Astrocyte (in vitro differentiated cells and primary cell): ENCODE data around the gene TRPM3. TPM values are rescaled to one million over a fixed set of nuclear protein-coding genes. Genes with fewer than 3 reads are reported as not detected.

Source experiments
- DNase-seq: peaks from one replicate; pipeline ENCODE4 v3.0.0-alpha.2; 2010; ENCODE audit warnings: low read depth
- FAIRE-seq: peaks from 2 replicates; lab custom pipeline; 2011; peaks lifted over from hg19 to GRCh38; lab: Jason Lieb, UNC
- H2AFZ ChIP-seq: 2 replicates; pipeline ENCODE4 v1.6.0; 2012; ENCODE audit warnings: low read depth, low read length, inconsistent platforms
- H3K27ac ChIP-seq: 2 replicates; pipeline ENCODE4 v1.5.1; 2011; ENCODE audit warnings: low read depth, low read length, inconsistent platforms
- H3K27me3 ChIP-seq: 2 replicates; pipeline ENCODE4 v1.6.0; 2011; ENCODE audit warnings: low read length, inconsistent platforms; ENCODE audit not compliant: insufficient read depth
- H3K36me3 ChIP-seq: 2 replicates; pipeline ENCODE4 v1.5.1; 2011; ENCODE audit warnings: low read length, inconsistent platforms; ENCODE audit not compliant: insufficient read depth
- H3K4me1 ChIP-seq: 2 replicates; pipeline ENCODE4 v1.5.1; 2011; ENCODE audit warnings: low read length, inconsistent platforms; ENCODE audit not compliant: insufficient read depth
- H3K4me2 ChIP-seq: 2 replicates; pipeline ENCODE4 v1.6.0; 2012; ENCODE audit warnings: low read length, inconsistent platforms
- H3K4me3 ChIP-seq: 2 replicates; pipeline ENCODE4 v1.5.1; 2011; ENCODE audit warnings: low read depth, mild to moderate bottlenecking, low read length, inconsistent platforms; ENCODE audit not compliant: insufficient read depth
- H3K79me2 ChIP-seq: 2 replicates; pipeline ENCODE4 v1.6.0; 2012; ENCODE audit warnings: mild to moderate bottlenecking, low read length, inconsistent platforms; ENCODE audit not compliant: insufficient read depth
- H3K9ac ChIP-seq: 2 replicates; pipeline ENCODE4 v1.6.0; 2012; ENCODE audit warnings: mild to moderate bottlenecking, low read length, inconsistent platforms
- H3K9me3 ChIP-seq: 2 replicates; pipeline ENCODE4 v1.5.1; 2012; ENCODE audit warnings: low read depth, mild to moderate bottlenecking, low read length, inconsistent platforms; ENCODE audit not compliant: insufficient read depth
- H4K20me1 ChIP-seq: 2 replicates; pipeline ENCODE4 v1.6.0; 2012; ENCODE audit warnings: low read length, inconsistent platforms; ENCODE audit not compliant: insufficient read depth
- H3K27ac Mint-ChIP-seq: one replicate; pipeline ENCODE4 v1.8.0; 2021; ENCODE audit warnings: mild to moderate bottlenecking, mixed read lengths; ENCODE audit not compliant: unreplicated experiment
- H3K27me3 Mint-ChIP-seq: one replicate; pipeline ENCODE4 v1.8.0; 2021; ENCODE audit warnings: low read depth, mixed read lengths; ENCODE audit not compliant: unreplicated experiment
- H3K36me3 Mint-ChIP-seq: one replicate; pipeline ENCODE4 v1.8.0; 2021; ENCODE audit warnings: low read depth, mixed read lengths; ENCODE audit not compliant: unreplicated experiment
- H3K4me1 Mint-ChIP-seq: one replicate; pipeline ENCODE4 v1.8.0; 2021; ENCODE audit warnings: low read depth, mixed read lengths; ENCODE audit not compliant: unreplicated experiment
- H3K4me3 Mint-ChIP-seq: one replicate; pipeline ENCODE4 v1.8.0; 2021; ENCODE audit warnings: mild to moderate bottlenecking, moderate library complexity, mixed read lengths; ENCODE audit not compliant: unreplicated experiment
- H3K9me3 Mint-ChIP-seq: one replicate; pipeline ENCODE4 v1.8.0; 2021; ENCODE audit warnings: mild to moderate bottlenecking, mixed read lengths; ENCODE audit not compliant: unreplicated experiment
- EZH2 ChIP-seq: IDR thresholded peaks from 2 replicates; pipeline ENCODE4 v1.6.1; 2012; ENCODE audit warnings: mild to moderate bottlenecking, low read length, inconsistent platforms; ENCODE audit not compliant: insufficient read depth
- total RNA-seq: library from RNA; stranded (reverse); gene quantifications from 2 replicates; pipeline ENCODE4 v1.2.1, GENCODE V29; 2021
- TF ChIP-seq, protein P1 (sequence below): IDR thresholded peaks from 2 replicates; pipeline ENCODE4 v1.5.1; 2011; ENCODE audit warnings: low read depth, mild to moderate bottlenecking, inconsistent platforms, low read length, moderate library complexity; ENCODE audit not compliant: insufficient read depth

Gene TRPM3
- total RNA-seq, 1 donor from 2014 or later, result 0.14 TPM

DNA sequence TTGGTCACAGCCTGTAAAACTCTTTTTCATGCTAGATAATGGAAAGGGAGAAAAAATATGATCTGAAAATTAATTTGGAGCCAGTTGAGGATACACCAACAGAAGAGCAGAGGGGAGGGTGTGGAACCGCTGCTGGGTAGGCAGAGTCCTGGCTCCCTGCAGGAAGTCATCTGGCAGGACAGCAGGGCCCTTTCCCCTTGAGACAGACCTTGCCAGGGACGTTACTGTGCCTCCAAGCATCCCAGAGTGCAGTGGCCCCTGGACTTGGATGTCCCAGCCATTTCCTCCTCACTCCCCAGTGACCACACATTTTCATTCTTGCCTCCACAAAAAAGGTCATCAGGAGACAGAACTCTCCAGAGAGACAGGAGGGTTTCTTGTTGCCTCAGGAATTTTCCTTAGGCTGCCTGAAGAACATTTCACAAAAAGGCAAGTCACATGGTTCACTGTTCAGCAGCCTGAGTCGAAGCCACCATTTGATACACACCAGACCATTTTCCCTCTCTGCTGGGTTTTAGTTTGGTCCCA lies 5.9 kb downstream of the TRPM3 start:
- no peak for FAIRE-seq

DNA sequence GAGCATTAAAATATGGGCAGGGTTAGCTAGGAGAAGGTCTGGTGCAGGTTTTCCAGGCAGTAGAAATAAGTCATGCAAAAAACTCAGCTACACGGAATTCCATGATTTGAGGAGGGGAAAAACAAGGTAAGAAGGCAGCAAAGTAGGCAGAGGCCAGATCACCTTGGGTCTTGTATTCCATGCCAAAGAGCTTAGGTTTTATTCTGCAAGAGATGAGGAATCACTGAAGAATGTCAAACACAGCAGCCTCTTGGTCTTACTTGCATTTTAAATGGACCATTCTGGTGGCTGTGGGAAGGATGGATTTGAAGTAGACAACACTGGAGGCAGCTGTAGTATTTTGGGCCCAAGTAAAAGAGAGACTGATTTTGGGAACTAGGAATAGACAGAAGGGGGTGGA lies 8.6 kb downstream of the TRPM3 start:
- H3K9ac ChIP-seq, result no peak overlapping the region
- H3K79me2 ChIP-seq, result no peaks in the 10 kb centered on the region
- DNase-seq, result no peak
- no peaks in the 10 kb centered on the region for H4K20me1 ChIP-seq
- no peaks in the 10 kb centered on the region for H3K9me3 Mint-ChIP-seq
- H3K4me2 ChIP-seq, result no peak overlapping the region
- no peak overlapping the region for H3K4me3 ChIP-seq
- no peaks in the 10 kb centered on the region for H3K27me3 ChIP-seq
- no peaks in the 10 kb centered on the region for H3K36me3 Mint-ChIP-seq
- no peak overlapping the region for H3K4me3 Mint-ChIP-seq
- no peaks in the 10 kb centered on the region for H3K27me3 Mint-ChIP-seq
- no peak overlapping the region for H3K27ac Mint-ChIP-seq
- no peak overlapping the region for H2AFZ ChIP-seq
- H3K9me3 ChIP-seq, result no peaks in the 10 kb centered on the region
- no peak overlapping the region for H3K27ac ChIP-seq
- H3K36me3 ChIP-seq, result no peaks in the 10 kb centered on the region
- TF ChIP-seq EZH2, result no peak
- TF ChIP-seq, protein P1, sequence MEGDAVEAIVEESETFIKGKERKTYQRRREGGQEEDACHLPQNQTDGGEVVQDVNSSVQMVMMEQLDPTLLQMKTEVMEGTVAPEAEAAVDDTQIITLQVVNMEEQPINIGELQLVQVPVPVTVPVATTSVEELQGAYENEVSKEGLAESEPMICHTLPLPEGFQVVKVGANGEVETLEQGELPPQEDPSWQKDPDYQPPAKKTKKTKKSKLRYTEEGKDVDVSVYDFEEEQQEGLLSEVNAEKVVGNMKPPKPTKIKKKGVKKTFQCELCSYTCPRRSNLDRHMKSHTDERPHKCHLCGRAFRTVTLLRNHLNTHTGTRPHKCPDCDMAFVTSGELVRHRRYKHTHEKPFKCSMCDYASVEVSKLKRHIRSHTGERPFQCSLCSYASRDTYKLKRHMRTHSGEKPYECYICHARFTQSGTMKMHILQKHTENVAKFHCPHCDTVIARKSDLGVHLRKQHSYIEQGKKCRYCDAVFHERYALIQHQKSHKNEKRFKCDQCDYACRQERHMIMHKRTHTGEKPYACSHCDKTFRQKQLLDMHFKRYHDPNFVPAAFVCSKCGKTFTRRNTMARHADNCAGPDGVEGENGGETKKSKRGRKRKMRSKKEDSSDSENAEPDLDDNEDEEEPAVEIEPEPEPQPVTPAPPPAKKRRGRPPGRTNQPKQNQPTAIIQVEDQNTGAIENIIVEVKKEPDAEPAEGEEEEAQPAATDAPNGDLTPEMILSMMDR, result no peak
- FAIRE-seq, result no peak
- H3K4me1 Mint-ChIP-seq, result no peaks in the 10 kb centered on the region
- no peaks in the 10 kb centered on the region for H3K4me1 ChIP-seq

More for the DNA sequence above, 5.9 kb downstream of the TRPM3 start:
- H3K9ac ChIP-seq, result no peak overlapping the region
- peaks cover 11% of the 10 kb centered on the region for H3K27me3 Mint-ChIP-seq
- no peaks in the 10 kb centered on the region for H3K4me1 Mint-ChIP-seq
- H4K20me1 ChIP-seq, result no peaks in the 10 kb centered on the region
- H3K27ac Mint-ChIP-seq, result no peak overlapping the region
- no peaks in the 10 kb centered on the region for H3K4me1 ChIP-seq
- no peaks in the 10 kb centered on the region for H3K79me2 ChIP-seq
- H3K9me3 Mint-ChIP-seq, result no peaks in the 10 kb centered on the region
- no peak overlapping the region for H3K4me3 ChIP-seq
- H3K4me2 ChIP-seq, result no peak overlapping the region
- H3K9me3 ChIP-seq, result no peaks in the 10 kb centered on the region
- TF ChIP-seq EZH2, result no peak
- TF ChIP-seq, protein P1, result no peak
- no peak for DNase-seq
- no peak overlapping the region for H3K27ac ChIP-seq
- no peak overlapping the region for H3K4me3 Mint-ChIP-seq
- H3K36me3 Mint-ChIP-seq, result no peaks in the 10 kb centered on the region
- no peaks in the 10 kb centered on the region for H3K36me3 ChIP-seq
- H3K27me3 ChIP-seq, result peaks cover 3% of the 10 kb centered on the region
- H2AFZ ChIP-seq, result no peak overlapping the region

DNA sequence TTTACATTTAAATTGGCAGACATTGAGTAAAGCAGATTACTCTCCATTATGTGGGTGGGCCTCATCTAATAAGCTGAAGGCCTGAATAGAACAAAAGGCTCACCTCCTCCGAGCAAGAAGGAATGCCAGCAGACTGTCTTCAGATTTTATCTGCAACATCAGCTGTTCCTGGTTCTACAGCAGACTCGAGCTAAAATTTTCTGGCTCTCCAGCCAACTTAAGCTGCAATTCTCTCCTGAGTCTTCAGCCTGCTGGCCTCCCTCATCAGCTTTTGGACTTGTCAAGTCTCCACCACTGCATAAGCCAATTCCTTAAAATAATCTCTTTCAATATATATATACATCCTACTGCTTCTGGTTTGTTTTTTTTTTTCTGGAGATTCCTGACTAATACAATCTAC lies 12.5 kb downstream of the TRPM3 start:
- no peak for DNase-seq
- Histone ChIP-seq H3K4me3 (no peak overlapping the region), H2AFZ (no peak overlapping the region), H3K4me2 (no peak overlapping the region), H3K27me3 (no peaks in the 10 kb centered on the region), H3K27ac (no peak overlapping the region), H3K4me1 (no peaks in the 10 kb centered on the region), H3K9me3 (no peaks in the 10 kb centered on the region), H4K20me1 (no peaks in the 10 kb centered on the region), H3K79me2 (no peaks in the 10 kb centered on the region), H3K36me3 (no peaks in the 10 kb centered on the region), H3K9ac (no peak overlapping the region)
- TF ChIP-seq, protein P1, result no peak
- TF ChIP-seq EZH2, result no peak
- H3K4me3 Mint-ChIP-seq, result no peak overlapping the region
- no peaks in the 10 kb centered on the region for H3K9me3 Mint-ChIP-seq
- no peaks in the 10 kb centered on the region for H3K27me3 Mint-ChIP-seq
- no peak for FAIRE-seq
- H3K36me3 Mint-ChIP-seq, result no peaks in the 10 kb centered on the region
- no peaks in the 10 kb centered on the region for H3K4me1 Mint-ChIP-seq
- H3K27ac Mint-ChIP-seq, result no peak overlapping the region
